GM19467 (cell line): ENCODE results near the gene TTBK1.
"Not testable (repeated sequence)": the region's sequence is repeated elsewhere in the genome, so short reads cannot be mapped to it uniquely, and the experiment has no call there.

Experiments used
- ATAC-seq: cut with Tn5 transposase; IDR thresholded peaks from one replicate; pipeline ENCODE4 v1.9.1; 2021; ENCODE audit warnings: mild to moderate bottlenecking, moderate library complexity; ENCODE audit not compliant: unreplicated experiment

The TTBK1 gene

DNA sequence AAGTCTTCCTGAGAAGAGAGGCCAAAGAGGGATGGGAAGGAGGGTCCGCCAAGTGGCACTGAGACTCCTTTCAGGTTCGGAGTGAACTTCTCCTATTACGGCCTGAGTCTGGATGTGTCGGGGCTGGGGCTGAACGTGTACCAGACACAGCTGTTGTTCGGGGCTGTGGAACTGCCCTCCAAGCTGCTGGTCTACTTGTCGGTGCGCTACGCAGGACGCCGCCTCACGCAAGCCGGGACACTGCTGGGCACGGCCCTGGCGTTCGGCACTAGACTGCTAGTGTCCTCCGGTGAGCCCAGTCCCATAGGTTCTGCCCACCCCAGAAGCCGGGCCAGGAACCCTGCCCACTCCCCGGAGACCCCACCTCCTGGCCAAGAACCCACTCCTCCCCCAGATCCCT is 58.8 kb downstream of the TTBK1 start:
- no peak for ATAC-seq

DNA sequence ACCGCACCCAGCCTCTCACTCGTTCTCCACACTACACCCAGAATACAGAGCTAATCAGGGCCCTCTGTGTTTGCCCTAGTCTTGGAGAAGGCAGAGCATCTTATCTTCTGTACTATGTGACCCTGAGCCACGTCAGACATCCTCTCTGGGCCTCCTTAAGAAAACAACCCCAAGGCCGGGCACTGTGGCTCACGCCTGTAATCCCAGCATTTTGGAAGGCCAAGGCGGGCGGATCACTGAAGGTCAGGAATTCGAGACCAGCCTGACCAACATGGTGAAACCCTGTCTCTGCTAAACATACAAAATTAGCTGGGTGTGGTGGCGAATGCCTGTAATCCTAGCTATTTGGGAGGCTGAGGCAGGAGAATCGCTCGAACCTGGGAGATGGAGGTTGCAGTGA is 59.7 kb downstream of the TTBK1 start:
- not testable (repeated sequence) for ATAC-seq

DNA sequence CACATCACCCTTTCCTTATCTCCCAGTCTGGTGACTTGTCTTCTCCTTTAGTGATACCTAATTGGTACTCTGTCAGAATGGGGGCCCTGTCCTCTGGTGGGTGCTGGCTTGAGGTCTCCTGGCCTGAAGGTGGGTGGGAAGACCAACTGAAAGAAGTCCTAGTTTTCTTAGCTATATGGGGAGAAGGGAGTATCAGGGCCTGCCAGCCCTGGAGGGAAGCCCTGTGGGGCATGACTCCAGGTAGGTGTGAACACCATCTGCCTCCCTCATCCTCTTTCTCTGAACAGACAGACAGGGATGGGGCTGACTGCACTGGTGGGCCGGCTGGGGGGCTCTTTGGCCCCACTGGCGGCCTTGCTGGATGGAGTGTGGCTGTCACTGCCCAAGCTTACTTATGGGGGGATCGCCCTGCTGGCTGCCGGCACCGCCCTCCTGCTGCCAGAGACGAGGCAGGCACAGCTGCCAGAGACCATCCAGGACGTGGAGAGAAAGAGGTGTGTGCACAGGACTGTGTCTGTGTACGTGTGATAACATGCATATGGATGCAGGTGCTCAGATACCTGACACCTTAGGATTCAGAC is 60.6 kb downstream of the TTBK1 start:
- ATAC-seq, result no peak

DNA sequence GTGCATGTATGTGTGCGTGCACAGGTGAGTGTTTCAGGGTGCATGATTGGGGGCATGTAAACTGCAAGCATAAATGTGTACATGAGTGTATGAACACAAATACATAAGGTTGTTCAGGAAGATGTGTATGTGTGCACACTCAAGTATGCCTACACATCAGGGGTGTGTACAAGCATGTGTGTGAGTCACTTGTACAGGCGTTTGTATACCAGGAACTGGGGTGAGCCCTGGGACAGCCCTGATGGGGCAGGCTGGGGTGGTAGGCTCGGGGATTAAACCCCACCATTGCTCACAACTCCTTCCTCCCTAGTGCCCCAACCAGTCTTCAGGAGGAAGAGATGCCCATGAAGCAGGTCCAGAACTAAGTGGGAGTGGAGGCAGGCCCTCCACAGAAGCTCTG is 61.1 kb downstream of the TTBK1 start:
- ATAC-seq, result no peak

DNA sequence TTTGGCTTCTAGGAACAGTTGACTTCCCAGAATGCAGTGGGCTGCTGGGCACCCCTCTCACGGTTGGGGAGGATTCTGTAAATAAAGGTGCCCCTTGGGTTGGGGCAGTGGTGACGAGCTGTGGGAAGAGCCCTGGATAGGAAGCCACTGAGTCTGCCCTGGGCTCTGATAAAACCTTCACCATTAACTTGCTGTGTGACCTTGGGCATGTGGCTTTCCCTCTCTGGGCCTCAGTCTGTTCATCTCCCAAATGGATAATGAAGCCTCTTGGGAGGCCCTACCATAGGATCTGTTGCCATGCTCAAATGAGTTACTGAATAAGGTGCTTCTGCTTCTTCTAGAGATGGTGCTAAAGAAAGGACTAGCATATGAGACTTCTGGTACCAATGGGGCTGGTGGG is 61.6 kb downstream of the TTBK1 start:
- no peak for ATAC-seq

DNA sequence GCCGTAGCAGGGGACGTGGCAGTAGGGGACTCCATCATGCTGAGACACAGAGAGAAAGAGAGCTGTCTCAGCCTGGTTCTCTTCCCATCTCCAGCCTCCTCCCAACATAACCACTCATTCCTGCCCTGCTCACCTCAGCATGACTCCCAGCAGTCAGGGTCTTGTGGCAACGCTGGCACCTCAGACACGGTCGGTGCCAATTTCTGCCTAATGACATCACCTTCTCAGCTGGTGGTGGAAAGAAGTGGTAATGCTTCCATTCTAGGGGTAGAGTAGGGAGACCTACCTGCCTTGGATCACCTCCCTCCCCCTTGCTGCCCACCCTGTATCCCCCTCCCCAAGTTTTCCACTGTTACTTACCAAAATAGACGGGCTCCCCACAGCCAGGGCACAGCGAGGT is 62.8 kb downstream of the TTBK1 start:
- no peak for ATAC-seq

DNA sequence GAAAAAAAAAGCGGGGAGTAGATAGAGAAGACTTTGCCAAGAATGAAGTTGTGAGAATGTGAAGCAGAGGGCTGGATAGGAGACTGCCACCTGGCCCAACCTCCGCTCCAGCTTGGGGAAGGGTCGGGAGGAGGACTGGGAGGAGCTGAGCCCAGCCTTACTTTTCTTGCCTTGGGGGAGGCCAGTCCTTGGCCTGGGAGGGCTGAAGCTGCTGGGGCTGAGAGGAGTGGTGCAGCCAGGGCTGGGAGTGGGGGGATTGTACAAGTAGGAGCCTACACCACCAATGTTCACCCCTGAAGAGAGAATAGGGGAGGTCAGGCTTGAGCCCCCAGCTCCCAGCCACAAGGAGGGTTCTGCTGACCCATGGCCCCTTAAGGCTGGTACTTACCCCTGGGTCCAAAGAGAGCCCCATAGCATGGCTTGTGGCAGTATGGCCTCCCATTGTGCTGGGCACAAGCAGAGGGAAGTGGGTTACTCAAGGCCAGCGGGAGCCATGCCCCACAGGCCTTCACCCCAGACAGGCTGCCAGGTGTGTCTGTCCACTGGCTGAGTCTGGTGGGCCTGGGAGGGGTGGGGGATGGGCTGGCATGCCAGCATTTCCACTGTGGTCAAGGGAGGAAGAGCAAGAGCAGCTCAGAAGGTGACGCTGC is 64.3 kb downstream of the TTBK1 start:
- ATAC-seq, result no peak

DNA sequence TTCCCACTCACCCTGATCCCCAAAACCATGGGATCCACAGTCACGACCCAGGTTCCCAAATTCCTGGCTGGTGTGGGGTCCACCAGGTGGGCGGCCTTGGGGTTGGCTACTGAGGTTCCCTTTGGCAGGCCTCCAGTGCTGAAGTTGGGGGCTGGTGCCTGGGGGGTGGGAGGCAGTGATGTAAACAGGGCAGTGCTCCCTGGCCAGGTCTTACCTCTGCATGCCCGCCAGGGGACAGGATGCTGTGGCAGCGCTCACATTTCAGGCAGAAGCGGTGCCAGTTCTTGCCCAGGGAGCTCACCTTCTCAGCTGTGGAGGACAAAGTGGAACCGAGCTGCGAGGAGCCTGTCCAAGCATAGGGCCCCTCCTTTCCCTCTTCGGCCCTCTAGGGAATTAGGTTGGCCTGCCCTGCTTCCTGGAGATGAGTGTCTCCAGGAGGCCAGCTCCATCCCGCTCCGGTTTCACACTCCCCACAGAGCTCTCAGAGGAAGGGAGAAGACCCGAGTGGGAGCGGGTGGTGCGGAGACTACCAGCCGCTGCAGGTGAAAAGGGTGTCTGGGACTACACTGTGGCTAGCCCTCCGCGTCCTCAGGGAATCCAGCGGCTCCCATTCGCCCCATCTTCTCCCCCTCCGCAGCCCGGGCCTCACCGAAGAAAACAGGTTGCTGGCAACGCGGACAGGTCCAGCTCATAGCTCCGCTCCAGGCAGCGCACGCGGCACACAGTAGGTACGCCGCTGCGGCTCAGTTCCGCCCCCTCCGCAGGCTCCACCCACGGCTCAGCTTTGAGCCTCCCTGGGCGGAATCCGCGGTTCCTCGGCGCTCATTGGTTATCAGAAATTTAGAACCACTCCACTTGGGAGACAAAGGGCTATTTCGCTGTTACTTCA is 65.1 kb downstream of the TTBK1 start, which contains the start of gene CRIP3:
CRIP3 (minus strand) TSS at position 726 of the 889 bp plus-strand sequence; CDS start at position 692, 34 bp downstream.
- ATAC-seq, result peak; percentile 46

DNA sequence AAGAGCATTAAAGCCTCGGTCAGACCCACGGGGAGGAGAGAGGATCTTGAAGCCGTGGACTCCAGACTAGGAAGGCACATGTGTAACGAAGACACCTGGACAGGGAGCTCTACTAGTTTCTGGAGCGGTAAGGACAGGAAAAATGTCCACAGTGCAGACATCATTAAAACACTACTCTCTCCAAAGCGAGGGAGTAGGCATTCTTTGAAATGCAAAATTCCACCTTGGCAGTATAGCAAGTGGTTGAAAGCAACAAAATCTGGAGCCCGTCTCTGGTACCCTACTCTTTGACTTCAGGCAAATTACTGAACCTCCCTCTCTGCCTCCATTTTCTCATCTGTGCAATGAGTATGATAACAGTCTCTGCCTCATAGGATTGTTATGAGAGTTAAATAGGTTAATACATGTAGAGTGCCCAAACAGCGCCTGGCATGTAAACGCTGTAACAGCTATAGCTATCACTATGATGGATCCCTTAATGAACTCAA is 65.8 kb downstream of the TTBK1 start:
- ATAC-seq, result no peak

DNA sequence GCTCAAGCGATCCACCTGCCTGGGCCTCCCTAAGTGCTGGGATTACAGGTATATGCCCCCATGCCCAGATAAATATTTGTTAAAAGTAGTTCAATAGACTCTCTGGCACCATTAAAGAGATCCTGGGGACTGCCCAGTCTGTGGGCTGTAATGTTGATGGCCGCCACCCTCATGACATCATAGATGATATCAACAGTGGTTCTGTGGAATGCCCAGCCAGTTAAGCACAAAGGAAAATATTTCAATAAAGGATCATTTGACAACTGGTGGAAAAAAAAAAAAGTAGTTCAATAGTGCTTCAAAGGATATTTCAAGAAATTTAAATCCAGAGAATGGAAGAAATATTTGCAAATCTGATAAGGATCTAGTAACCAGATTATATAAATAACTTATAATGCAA is 66.9 kb downstream of the TTBK1 start:
- no peak for ATAC-seq

DNA sequence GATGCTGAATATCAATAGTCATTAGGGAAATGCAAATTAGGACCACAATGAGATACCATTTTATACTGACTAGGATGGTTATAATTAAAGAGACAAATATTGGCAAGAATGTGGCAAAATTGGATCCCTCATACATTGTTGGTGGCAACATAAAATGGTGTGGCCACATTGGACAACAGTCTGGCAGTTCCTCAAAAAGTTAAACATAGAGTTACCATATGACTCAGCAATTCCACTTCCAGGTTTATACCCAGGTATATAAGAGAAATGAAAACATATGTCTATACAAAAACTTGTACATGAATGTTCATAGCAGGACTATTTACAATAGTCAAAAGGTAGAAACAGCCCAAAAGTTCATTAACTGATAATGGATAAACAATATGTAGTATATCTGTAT is 67.3 kb downstream of the TTBK1 start:
- ATAC-seq, result no peak

DNA sequence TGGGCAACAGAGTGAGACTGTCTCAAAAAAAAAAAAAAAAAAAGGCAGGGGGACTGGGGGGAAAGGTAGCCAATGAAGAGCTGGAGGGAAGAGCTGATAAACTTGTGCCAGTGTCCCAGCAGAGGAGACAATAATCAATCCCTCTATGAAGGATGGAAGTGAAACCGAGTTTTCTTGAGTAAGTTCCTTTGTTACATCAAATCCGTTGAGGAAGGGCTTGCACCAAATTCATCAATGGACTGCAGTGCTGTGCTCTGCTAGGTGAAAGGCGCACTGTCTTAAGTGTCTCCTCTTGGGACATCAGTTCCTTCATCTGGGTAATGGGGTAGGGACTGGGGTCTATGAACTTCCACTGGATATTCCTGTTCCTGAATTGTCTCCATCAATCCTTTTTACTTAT is 68.4 kb downstream of the TTBK1 start:
- no peak for ATAC-seq

DNA sequence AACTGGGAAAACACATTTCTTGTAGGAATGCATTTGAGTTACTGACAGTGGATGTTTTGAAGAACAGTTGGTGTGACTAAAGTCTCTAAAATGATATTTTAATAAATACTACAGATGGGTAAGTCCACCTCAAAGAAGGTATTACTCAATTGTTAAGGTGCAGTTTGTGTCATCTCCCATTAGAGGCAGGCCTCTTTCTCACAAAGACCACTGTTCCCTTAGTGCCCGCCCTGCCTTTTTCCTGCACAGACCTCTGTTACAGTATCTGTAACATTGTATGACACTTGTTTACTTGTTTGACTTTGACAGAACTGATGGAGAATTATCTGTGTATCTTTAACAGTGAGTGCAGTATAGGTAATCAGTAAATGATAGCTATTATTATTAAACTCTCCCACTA is 70.5 kb downstream of the TTBK1 start:
- ATAC-seq, result no peak

DNA sequence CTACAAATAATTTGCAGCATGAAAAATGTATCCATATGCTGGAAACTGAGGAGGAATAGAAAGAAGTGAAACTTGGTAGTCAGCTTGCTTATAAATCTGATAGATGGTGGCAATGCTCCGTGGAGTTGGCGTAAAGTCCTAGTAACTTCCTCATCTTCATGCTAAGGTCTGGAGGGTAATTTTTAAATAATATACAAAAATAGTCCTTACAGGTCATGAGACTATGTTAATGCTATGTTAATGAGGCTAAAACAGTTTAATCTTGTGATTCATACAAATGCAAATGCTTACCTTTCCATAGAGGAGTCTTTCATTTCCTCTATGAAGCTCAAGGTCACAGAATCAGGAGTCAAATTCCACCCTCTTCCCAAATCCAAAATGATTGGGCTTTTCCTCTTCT is 74.7 kb downstream of the TTBK1 start:
- no peak for ATAC-seq

DNA sequence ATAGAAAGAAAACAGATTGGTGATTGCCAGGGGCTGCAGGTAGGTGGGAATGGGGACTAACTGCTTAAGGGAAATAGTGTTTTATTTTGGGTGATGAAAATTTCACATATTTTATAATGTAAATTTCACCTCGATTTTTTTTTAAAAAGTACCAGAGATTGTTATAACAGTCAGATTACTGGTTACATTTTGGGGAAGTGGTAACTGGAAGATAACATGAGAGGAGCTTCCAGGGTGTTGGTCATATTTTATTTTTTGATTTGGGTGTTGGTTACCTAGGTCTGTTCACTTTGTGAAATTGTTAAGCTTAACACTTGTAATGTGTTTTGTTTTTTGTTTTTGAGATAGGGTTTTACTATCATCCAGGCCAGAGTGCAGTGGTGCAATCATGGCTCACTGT is 82.6 kb downstream of the TTBK1 start:
- no peak for ATAC-seq

DNA sequence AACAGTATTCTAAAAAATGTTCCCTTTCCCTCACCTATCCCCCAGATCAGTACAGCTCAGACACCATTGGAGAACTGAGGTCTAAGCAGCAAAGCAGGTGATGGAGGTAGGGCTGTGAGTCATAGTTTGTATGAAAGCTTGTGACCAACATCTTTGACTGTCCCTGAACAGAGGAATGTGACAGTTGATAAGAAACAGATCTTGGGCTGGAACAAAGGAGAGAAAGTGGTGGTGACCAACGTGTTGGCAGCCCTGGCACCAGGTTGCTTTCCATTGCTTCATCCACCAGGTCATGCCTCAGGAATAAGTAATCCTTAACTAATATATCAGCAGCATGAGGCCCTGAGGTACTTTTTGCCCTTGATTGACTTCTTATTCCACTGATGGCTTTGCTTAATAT is 85.2 kb downstream of the TTBK1 start:
- no peak for ATAC-seq

DNA sequence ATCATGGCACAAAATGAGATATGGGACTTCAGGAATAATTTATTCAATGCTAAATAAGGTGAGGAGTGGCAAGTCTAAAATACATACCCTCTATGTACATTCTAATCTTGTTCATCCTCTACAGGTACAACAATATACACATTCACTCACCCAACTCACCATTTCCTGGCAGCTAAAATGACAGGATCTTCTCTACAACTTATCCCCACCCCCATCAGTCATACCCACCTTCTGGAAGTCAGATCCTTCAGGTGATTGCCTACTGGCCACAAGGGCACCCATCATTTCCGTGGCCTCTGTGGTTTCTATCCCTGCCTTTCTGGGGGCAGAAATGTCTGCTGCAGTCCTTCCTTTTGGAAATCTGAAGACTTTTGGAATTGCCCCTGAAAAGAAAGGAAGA is 88.2 kb downstream of the TTBK1 start:
- no peak for ATAC-seq

DNA sequence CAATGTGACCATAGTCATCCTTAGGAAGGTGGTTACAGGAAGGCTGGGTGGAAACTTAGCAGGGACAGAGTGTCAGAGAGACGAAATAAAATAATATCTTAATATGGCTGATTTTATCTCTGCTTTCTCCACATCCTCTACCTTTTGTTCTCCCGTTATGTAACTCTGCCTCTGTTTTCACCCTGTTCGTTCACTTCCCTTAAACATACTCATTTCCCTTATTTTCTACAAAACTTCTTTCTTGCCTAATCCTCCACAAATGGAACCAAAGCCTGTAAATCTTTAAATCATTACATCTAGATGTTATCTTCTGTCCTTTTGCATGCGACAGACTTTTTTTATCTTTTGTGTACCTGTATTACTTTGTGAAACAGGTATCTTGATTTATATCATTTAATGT is 88.6 kb downstream of the TTBK1 start:
- ATAC-seq, result no peak

DNA sequence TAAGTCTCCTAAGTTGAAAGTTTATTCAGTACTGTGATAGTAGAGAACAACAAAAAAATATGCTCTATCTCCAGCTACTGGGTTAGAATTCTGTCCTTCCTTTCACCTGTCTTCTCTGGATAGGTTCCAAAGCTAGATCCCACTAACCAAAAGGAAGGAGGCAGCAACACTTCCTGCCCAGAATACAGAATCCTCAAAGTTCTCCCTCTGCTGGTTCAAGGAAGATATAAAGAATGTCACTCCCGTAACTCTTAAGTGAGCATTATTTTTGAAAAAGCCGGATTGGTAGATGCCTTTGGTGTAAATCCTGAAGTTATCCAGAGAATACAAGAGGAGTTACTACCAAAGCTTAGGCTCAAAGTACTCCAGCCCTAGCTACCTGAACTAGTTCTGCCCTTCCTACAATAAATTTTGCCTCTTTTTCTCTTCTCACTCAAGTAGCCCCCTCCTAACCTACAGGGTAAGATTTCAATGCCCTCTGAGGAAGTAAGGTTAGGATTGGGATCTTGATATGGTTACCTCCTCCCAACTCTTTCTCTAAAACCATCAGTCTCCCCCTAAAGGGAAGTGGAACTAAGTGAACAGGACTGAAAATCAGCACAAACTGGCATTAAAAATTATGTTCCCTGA is 91.3 kb downstream of the TTBK1 start:
- no peak for ATAC-seq

DNA sequence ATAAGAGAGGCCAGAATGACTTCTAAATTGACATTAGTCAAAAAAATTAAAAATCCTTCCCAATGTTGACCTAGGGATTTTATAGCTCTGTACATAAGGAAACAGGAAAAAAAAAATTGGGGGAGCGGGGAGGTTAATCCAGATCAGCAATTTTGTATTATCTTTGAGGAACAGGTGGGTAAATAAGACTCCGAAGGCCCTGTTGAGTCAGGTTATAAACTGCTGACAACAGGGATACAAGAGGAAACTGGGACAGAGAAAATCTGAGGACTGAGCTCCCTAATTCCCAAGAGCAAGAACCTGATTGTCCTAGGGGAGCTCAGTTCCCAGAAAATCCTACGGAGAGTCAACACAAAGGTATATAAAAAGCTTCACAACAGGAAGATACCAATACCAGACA is 92.2 kb downstream of the TTBK1 start:
- ATAC-seq, result no peak

DNA sequence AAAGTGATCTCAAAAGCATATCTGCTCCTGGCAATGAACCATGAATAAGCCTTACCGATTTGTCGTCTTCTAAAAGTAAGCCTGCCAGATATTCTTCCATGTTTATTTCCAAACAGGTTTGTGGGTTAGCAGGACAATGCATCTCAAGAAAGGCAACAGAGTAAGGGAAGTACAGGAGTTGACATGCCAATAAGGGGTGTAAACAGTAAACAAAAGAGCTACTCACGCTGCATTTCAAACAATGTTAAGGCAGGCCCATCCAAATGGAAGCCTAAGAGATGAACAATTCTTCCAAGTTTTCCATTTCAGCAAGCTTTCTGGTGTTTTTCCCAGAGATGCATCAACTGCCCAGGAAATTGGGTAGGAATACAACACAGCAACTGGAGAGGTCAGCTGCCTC is 93.1 kb downstream of the TTBK1 start:
- ATAC-seq, result no peak
